H1 (cell line): Measurements from ENCODE around the gene AGBL1. TPM values are rescaled to one million over a fixed set of nuclear protein-coding genes. Genes with fewer than 3 reads are reported as not detected.

Experiments used
- polyA plus RNA-seq, 7 experiments: library from polyadenylated mRNA; depleted of rRNA in 3 of 7; stranded (reverse) in 5 of 7; unstranded in 2 of 7; fragments of >200 nt in 5 of 7; fragments of 200-250 nt in 2 of 7; gene quantifications; 1 replicate in 5 of 7; 2 replicates in 1 of 7; 4 replicates in 1 of 7; pipeline versions ENCODE4 v1.2.1 to v1.2.3, GENCODE V29; 2011 to 2013; ENCODE audit warnings: missing spikeins in 2 of 7, mixed read lengths in 2 of 7
- total RNA-seq: library from RNA; stranded (reverse); fragmentation: NEBNext Ultra II Directional; extraction: Animal tissue kit (Norgen Biotek cat#: 25700); gene quantifications from 2 replicates; pipeline ENCODE4 v1.2.1, GENCODE V29; 2021
- TF ChIP-seq, protein P1 (sequence below), 3 experiments: IDR thresholded peaks; 1 replicate in 2 of 3; 2 replicates in 1 of 3; pipeline versions ENCODE4 v1.5.1 to v1.6.1; 2011; ENCODE audit warnings: low read length in 3 of 3, mild to moderate bottlenecking in 3 of 3, inconsistent platforms in 2 of 3, low read depth in 1 of 3, moderate library complexity in 1 of 3; ENCODE audit not compliant: insufficient read depth in 1 of 3; ENCODE audit errors: control extremely low read depth in 1 of 3

The AGBL1 gene
- total and polyA plus RNA-seq, 2 of the 8 experiments (the other 6 are each of a cell fraction or from before 2014, with no cell fraction given): not detected

GRCh38 chr15:86040356-86041033 is 39.2 kb upstream of the AGBL1 start (continued):
- TF ChIP-seq, protein P1, sequence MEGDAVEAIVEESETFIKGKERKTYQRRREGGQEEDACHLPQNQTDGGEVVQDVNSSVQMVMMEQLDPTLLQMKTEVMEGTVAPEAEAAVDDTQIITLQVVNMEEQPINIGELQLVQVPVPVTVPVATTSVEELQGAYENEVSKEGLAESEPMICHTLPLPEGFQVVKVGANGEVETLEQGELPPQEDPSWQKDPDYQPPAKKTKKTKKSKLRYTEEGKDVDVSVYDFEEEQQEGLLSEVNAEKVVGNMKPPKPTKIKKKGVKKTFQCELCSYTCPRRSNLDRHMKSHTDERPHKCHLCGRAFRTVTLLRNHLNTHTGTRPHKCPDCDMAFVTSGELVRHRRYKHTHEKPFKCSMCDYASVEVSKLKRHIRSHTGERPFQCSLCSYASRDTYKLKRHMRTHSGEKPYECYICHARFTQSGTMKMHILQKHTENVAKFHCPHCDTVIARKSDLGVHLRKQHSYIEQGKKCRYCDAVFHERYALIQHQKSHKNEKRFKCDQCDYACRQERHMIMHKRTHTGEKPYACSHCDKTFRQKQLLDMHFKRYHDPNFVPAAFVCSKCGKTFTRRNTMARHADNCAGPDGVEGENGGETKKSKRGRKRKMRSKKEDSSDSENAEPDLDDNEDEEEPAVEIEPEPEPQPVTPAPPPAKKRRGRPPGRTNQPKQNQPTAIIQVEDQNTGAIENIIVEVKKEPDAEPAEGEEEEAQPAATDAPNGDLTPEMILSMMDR (IDR thresholded peaks at IDR 0.05; ENCODE audit: control extremely low read depth in 1 of 3, insufficient read depth in 1 of 3, low read depth in 1 of 3, low read length in 3 of 3): peak; percentile 25 to 88 (median 75); a peak in 3 of 4 replicates
